ENCODE data around the gene CHL1.

The CHL1 gene

DNA sequence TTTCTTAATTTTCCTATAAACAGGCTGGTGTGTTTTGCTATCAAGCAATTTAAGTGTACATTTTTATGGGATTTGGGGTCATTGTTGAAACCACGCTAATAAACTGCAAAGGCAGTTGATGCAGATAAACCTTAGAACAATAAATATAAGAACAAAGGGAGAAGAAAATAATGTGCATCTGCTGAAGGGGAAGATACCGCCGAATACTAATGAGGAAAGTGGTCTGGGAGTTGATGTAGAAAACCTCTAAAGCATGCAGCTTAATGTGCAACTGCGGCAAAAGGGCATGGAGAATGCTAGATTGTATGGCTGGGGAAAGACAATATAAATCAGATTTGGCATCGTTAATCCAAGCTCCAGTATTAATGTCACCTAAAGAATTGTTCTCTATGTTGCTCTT is 29.8 kb upstream of the CHL1 start:
- Histone ChIP-seq H3K9me3 (replicated peaks; ENCODE audit: insufficient read depth, low read length) (no peaks in the 10 kb centered on the region), H3K9ac (ENCODE audit: low read length) (no peak overlapping the region), H3F3A (ENCODE audit: insufficient read depth, low read length) (no peaks in the 10 kb centered on the region), H3K4me1 (ENCODE audit: low read length) (no peaks in the 10 kb centered on the region), H3K4me2 (ENCODE audit: low read depth, low read length) (no peak overlapping the region), H4K20me1 (ENCODE audit: insufficient read depth, low read length) (no peaks in the 10 kb centered on the region), H3K27ac (ENCODE audit: low read length) (no peak overlapping the region), H3K9me2 (replicated peaks; ENCODE audit: insufficient read depth, low read length) (no peaks in the 10 kb centered on the region), H3K27me3 (replicated peaks; ENCODE audit: insufficient read depth, low read length) (no peaks in the 10 kb centered on the region), H3K36me3 (replicated peaks; ENCODE audit: insufficient read depth, low read length) (no peaks in the 10 kb centered on the region), H3K79me2 (ENCODE audit: low read length) (no peaks in the 10 kb centered on the region), H2AFZ (ENCODE audit: low read length) (no peak overlapping the region), H3K4me3 (ENCODE audit: low read length) (no peak overlapping the region)
- DNase-seq: no peak
- no peak for TF ChIP-seq EZH2 (optimal IDR thresholded peaks at IDR 0.05; ENCODE audit: low read depth, low read length)
- TF ChIP-seq, protein P1, sequence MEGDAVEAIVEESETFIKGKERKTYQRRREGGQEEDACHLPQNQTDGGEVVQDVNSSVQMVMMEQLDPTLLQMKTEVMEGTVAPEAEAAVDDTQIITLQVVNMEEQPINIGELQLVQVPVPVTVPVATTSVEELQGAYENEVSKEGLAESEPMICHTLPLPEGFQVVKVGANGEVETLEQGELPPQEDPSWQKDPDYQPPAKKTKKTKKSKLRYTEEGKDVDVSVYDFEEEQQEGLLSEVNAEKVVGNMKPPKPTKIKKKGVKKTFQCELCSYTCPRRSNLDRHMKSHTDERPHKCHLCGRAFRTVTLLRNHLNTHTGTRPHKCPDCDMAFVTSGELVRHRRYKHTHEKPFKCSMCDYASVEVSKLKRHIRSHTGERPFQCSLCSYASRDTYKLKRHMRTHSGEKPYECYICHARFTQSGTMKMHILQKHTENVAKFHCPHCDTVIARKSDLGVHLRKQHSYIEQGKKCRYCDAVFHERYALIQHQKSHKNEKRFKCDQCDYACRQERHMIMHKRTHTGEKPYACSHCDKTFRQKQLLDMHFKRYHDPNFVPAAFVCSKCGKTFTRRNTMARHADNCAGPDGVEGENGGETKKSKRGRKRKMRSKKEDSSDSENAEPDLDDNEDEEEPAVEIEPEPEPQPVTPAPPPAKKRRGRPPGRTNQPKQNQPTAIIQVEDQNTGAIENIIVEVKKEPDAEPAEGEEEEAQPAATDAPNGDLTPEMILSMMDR (IDR thresholded peaks at IDR 0.05; ENCODE audit: low read length): no peak
- no peak for TF ChIP-seq EZH2phosphoT487 (IDR thresholded peaks at IDR 0.05; ENCODE audit: low read length)

DNA sequence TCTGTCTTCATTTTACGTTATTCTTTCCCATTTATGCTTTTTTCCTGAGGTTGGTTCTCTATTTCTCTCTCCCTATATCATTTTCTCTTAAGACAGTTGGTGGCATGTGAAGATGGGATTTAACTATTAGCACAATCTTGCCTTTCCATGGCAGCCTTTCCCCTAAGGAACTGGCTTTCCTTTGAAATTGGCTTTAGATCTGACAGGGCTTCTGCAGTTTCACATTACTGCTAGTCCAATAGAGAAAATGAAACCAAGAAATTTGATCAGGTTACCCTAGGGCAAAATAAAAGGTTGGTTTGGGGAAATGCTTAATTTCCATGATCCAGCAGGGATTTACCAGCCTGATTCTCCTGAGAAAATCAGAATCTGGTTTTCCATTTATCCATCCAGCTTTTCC is 22.7 kb upstream of the CHL1 start:
- peak overlapping the region; percentile 45; the same call in 1 of the 2 replicates for H3K4me2 ChIP-seq (ENCODE audit: low read depth, low read length)
- H3F3A ChIP-seq (ENCODE audit: insufficient read depth, low read length): no peaks in the 10 kb centered on the region
- no peaks in the 10 kb centered on the region for H3K9me2 ChIP-seq (replicated peaks; ENCODE audit: insufficient read depth, low read length)
- no peaks in the 10 kb centered on the region for H3K9me3 ChIP-seq (replicated peaks; ENCODE audit: insufficient read depth, low read length)
- no peaks in the 10 kb centered on the region for H3K79me2 ChIP-seq (ENCODE audit: low read length)
- H3K9ac ChIP-seq (ENCODE audit: low read length): no peak overlapping the region
- H3K27me3 ChIP-seq (replicated peaks; ENCODE audit: insufficient read depth, low read length): no peaks in the 10 kb centered on the region
- no peak overlapping the region for H3K4me3 ChIP-seq (ENCODE audit: low read length)
- no peaks in the 10 kb centered on the region for H4K20me1 ChIP-seq (ENCODE audit: insufficient read depth, low read length)
- TF ChIP-seq, protein P1 (IDR thresholded peaks at IDR 0.05; ENCODE audit: low read length): no peak
- no peak for TF ChIP-seq EZH2phosphoT487 (IDR thresholded peaks at IDR 0.05; ENCODE audit: low read length)
- no peak for TF ChIP-seq EZH2 (optimal IDR thresholded peaks at IDR 0.05; ENCODE audit: low read depth, low read length)
- H3K4me1 ChIP-seq (ENCODE audit: low read length): no peaks in the 10 kb centered on the region
- H3K36me3 ChIP-seq (replicated peaks; ENCODE audit: insufficient read depth, low read length): no peaks in the 10 kb centered on the region
- peak overlapping the region; percentile 7; the same call in 1 of the 2 replicates for H2AFZ ChIP-seq (ENCODE audit: low read length)
- H3K27ac ChIP-seq (ENCODE audit: low read length): no peak overlapping the region
- DNase-seq: peak; percentile 10

DNA sequence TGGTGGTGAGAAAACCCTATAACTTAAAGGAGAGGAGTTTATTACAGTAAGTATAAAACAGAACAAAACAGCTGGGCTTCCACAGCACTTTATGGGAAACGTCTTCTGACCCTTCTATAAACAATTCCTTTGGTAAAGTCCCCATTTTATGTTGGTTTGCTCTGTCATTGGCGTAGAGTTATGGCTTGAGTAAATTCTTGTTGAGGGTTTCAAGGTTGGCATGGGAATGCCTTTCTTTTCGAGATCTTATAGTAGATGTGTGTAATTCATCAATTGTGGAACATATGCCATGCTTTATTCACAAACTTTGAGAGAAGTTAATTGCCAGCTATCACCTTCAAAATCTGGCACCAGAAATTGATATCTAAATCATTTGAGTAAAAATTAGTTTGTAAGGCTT is 11.6 kb upstream of the CHL1 start:
- Histone ChIP-seq H3F3A (ENCODE audit: insufficient read depth, low read length) (no peaks in the 10 kb centered on the region), H3K4me2 (ENCODE audit: low read depth, low read length) (no peak overlapping the region), H3K9ac (ENCODE audit: low read length) (no peak overlapping the region), H3K4me3 (ENCODE audit: low read length) (no peak overlapping the region), H3K36me3 (replicated peaks; ENCODE audit: insufficient read depth, low read length) (no peaks in the 10 kb centered on the region), H3K27me3 (replicated peaks; ENCODE audit: insufficient read depth, low read length) (no peaks in the 10 kb centered on the region), H4K20me1 (ENCODE audit: insufficient read depth, low read length) (no peaks in the 10 kb centered on the region), H3K4me1 (ENCODE audit: low read length) (no peaks in the 10 kb centered on the region), H2AFZ (ENCODE audit: low read length) (no peak overlapping the region), H3K9me2 (replicated peaks; ENCODE audit: insufficient read depth, low read length) (no peaks in the 10 kb centered on the region), H3K79me2 (ENCODE audit: low read length) (no peaks in the 10 kb centered on the region), H3K27ac (ENCODE audit: low read length) (no peak overlapping the region), H3K9me3 (replicated peaks; ENCODE audit: insufficient read depth, low read length) (no peaks in the 10 kb centered on the region)
- no peak for DNase-seq
- no peak for TF ChIP-seq EZH2 (optimal IDR thresholded peaks at IDR 0.05; ENCODE audit: low read depth, low read length)
- TF ChIP-seq EZH2phosphoT487 (IDR thresholded peaks at IDR 0.05; ENCODE audit: low read length): no peak
- TF ChIP-seq, protein P1 (IDR thresholded peaks at IDR 0.05; ENCODE audit: low read length): no peak

All from MM.1S (cell line).